GM03348 (cell line): Measurements from ENCODE around the gene BCCIP.

Experiments used
- DNase-seq: peaks from one replicate; pipeline ENCODE4 v3.0.0; 2012; ENCODE audit warnings: low spot score

BCCIP gene

GRCh38 chr10:125844751-125845221 lies 21.4 kb downstream of the BCCIP start:
- DNase-seq: no peak

- no peak for DNase-seq
Measured at GRCh38 chr10:125845617-125846016, 22.3 kb downstream of the BCCIP start.

DNA sequence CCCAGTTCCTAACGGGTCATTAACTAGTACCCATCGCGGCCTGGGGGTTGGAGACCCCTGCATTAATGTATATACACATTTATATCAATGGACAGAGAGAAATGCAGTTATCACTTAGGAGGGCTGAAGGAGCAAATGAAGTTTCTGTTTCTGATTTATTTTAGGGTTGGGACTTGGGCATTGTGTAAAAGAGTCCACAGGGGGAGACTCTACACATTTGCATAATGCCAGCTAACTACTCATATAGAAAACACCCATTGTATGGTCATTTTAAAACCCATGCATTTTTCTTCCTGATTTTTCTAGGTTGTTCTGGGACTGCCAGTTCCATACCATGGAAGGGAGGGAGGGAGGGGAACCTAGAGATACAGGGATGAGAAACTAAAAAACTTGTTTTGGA lies 23.5 kb downstream of the BCCIP start:
- DNase-seq: no peak

DNA sequence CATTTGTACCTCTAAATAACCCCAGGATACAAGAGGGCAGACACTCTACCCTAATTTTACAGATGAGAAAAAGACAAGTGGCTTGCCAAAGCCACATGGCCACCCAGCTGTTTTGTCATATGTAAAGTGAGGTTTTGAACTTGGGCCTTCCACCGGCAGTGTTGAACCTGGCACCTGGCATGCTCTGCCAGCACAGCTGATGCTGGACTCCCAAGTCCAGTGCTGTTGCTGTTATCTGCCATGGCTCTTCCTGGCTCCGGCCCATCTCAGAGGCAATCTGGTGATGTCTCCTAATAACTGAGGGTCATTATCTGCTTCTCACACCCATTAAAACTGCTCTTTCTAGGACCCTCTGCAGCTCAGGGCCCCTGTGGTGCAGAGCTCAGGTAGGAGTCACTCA lies 25.0 kb downstream of the BCCIP start:
- DNase-seq: no peak

DNA sequence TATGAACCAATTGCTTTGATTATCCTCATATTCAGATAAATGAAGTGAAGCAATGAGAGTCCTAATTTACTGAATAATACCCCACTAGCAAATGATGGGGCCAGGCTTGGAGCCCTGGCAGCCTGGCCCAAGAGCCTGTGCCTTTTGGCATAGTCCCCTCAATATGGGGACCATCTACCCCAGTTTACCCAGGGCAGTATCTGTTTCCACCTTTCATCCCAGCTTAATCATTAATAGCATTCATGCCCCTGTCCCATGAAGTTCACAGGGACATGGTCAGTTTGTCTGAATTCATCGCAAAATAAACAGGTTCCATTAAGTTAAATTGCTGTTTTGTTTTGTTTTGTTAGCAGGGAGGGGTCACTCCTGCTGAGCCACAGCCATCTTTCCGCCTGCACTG lies 25.5 kb downstream of the BCCIP start:
- no peak for DNase-seq

- no peak for DNase-seq
Measured at GRCh38 chr10:125849448-125849847, 26.1 kb downstream of the BCCIP start.

DNA sequence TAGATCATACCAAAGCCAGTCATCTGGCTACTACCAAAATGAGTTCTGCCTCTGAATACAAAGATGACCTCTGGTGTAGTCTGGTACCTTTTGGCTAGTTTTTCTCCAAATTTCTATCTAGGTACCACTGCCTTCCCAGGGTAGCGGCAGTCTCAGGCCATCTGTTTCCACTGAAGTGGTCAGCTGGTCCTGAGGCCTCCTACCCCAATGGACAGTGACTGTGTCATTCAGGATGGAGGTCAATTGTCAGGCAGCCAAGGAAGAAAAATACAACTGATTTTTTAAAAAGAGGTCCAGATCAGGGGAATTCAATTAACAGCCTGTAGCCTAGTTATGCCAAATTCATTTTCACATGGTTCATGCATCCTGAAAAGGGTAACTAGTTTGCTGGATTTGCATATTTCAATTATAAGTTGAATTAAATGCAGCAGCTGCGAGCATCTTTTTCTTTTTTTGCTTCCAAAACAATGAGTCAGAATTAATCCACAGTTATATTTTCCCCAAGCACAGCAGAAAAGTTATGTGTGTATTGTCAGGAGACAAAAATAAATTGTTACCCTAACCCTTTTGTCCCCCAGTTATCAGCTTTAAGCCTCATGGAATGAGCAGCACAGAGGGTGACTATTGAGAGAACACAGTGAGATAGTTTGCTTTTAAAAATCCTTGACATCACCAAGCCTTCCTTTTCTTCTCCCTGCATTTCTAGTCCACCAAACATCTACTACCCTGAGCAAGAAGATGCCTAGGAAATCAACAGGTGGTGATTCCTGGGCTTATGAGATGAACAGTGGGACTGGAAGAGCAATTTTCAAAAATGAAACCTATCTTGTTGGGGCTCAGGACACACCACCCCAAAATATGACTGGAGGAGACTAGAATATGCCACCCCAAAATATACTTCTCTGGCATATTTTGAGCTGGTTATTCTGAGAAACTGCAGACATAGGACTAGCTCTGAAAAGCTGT lies 27.7 kb downstream of the BCCIP start:
- DNase-seq: no peak

GRCh38 chr10:125852487-125852886 lies 29.1 kb downstream of the BCCIP start:
- DNase-seq: no peak

GRCh38 chr10:125857185-125857760 lies 33.9 kb downstream of the BCCIP start:
- no peak for DNase-seq

DNA sequence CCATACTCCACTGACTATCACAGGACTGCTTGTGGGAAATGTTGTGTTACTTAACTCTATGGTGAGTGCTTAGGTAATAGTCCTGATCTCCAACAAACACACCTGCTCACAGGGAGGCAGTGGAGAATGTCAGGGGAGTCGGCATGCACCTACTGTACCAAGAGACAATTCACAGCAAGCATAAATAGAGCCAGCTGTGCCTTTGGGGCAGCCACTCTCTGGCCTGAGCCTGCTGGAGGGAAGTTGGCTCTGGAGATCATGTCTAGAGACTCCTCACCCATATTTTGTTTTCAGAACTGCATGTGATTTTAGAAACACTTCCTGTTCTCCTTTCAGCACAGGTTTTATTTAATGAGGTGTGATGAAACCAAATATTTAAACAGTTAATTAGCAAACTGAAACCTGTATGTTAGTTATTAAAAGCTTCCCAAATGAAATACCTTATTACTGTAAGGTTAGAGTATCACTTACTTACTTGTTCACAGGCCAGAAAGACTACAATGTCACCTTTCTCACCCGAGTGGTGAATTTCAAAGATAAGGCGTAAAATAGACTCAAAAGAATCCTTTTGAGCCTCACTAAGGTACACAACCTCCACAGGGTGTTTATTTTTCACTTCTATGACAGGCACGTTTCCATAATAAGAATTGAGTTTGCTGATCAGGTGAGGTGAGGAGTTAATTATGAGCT lies 35.9 kb downstream of the BCCIP start:
- DNase-seq: no peak

DNA sequence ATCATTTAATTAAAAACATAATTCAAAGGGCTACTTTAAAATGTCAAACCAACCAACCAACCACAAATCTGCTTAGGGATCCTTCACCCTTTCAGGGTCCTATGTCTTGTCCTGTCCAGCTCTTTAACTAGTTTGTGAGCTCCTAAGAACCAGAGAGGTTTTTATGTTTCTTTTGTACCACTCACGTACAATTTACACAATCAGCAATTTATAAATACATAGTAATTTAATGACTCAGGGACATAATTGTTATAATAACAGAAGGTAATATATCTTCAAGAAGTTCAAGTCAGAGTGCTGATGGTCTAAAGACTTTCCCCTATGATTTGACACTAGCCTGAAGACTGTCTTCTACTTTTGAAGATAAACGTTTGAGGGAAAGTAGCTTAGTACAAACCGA lies 41.8 kb downstream of the BCCIP start:
- DNase-seq: no peak

DNA sequence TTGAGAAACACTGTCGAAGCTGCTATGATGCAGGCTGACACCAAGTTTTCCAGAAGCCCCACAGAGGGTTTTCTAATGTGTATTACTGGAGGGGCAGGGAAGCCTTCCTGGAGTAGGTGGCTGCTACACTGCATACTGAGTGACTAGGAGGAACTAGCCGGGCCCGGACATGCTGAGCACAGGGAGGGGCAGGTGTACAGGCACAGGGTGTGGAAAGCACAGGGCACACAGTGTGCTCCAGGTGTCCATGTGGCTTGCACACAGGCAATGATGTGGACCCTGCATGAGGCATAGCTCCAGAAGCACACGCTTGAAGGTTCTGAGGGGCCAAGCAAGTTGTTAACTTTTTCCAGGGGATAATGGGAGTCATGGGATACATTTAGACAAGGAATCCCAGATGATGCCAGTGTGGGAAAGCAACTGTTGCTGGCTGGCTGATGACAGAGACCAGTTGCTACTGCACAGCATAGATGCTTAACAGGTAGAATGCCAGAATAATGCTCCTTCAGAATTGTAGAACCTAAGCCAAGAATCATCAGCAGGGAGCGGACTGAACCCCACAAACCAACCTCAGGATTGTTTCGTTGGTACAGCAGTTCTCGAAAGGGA lies 43.2 kb downstream of the BCCIP start:
- no peak for DNase-seq

DNA sequence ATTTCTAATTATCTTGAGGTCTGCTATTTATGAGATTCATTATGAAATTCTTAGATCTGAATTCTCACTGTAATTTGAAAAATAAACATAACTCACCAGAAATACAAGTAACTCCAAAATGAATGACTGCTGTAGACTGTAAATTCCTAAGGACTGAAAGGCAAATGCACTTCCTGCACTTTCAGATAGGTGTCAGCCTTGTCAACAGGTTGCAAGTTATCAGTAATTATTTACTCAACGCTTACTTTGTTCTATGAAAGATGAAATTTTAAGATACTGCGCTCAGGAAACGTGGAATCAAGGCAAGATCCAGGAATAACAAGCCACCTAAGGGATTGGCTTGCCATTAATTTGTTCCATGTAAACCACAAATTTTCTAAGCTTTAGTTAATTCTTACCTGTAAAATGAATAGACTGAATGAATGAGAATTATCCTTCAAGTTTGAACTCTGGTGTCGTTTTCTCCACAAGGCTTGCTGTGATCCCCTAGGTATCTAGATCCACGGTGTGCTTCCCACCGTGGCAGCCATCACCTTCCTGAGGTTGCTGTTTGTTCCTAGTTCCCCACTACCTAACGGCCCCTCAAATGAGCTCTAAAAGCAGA lies 45.1 kb downstream of the BCCIP start:
- peak; percentile 61 for DNase-seq

GRCh38 chr10:125871338-125871737 lies 48.0 kb downstream of the BCCIP start:
- no peak for DNase-seq

GRCh38 chr10:125878957-125879835 lies 55.9 kb downstream of the BCCIP start:
- peak; percentile 62 for DNase-seq

GRCh38 chr10:125880719-125881118 lies 57.4 kb downstream of the BCCIP start:
- DNase-seq: no peak

GRCh38 chr10:125881192-125881591 lies 57.8 kb downstream of the BCCIP start, which contains the start of gene DHX32:
TSS of gene DHX32 (minus strand) at chr10:125881292. CDS start at chr10:125880824, 468 bp downstream.
- no peak for DNase-seq

DNA sequence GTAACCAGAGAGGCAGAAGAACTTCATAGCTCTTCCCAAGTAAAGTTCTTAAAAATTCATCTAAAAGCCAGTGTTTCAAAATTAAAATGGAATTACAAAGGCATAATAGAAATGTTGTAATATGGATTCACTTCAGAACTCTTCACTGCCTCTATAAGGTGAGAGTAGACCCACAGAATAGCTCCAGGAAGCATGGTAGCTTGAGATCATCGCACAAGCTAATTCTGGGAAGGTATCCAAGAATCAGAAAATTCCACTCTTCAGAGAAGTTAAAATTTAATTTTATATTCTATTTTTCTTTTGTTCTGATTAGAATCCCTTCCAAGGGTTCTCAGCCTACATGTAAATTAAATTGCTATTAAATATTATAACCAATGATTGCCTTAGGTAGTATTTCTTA lies 59.2 kb downstream of the BCCIP start:
- no peak for DNase-seq

- no peak for DNase-seq
Measured at GRCh38 chr10:125883211-125883610, 59.9 kb downstream of the BCCIP start.
